Gastroesophageal sphincter (tissue), 4 donors: Measurements from ENCODE around the gene TUBAL3. TPM values are rescaled to one million over a fixed set of nuclear protein-coding genes. Genes with fewer than 3 reads are reported as not detected.

Experiments used
- ATAC-seq: fragments of 150-250 bp; one replicate; pipeline ENCODE4 v1.9.1; 2016; ENCODE audit warnings: mild to moderate bottlenecking, moderate library complexity
- H3K27ac ChIP-seq, 4 donors: fragments of 200-600 bp; sonication (generic) in 3 of 4; 1 replicate in 3 of 4; 2 replicates in 1 of 4; pipeline ENCODE4 v1.5.1; 2016 to 2019
- H3K27me3 ChIP-seq: fragments of 200-600 bp; sonication (generic); one replicate; pipeline ENCODE4 v1.5.1; 2019
- H3K36me3 ChIP-seq, 2 donors: fragments of 200-600 bp; sonication (generic); one replicate each; pipeline ENCODE4 v1.5.1; 2019; ENCODE audit warnings: control low read depth in 1 of 2
- H3K4me1 ChIP-seq, 3 donors: fragments of 200-600 bp; sonication (generic); 1 replicate in 2 of 3; 2 replicates in 1 of 3; pipeline ENCODE4 v1.5.1; 2016 to 2019; ENCODE audit warnings: control low read depth in 2 of 3
- H3K4me3 ChIP-seq, 2 donors: fragments of 200-600 bp; sonication (generic); one replicate each; pipeline ENCODE4 v1.5.1; 2019; ENCODE audit warnings: mild to moderate bottlenecking in 1 of 2, moderate library complexity in 1 of 2
- H3K9me3 ChIP-seq, 3 donors: fragments of 200-600 bp; sonication (generic); one replicate each; pipeline ENCODE4 v1.5.1; 2017 to 2019; ENCODE audit warnings: control low read depth in 2 of 3
- CTCF ChIP-seq, 4 experiments: fragments of 200-600 bp in 2 of 4; fragments of 450-650 bp in 2 of 4; sonication (generic) in 1 of 4; IDR thresholded peaks; one replicate each; pipeline ENCODE4 v1.5.1; 2017 to 2019; ENCODE audit warnings: antibody characterized with exemption in 4 of 4, mild to moderate bottlenecking in 2 of 4, moderate library complexity in 2 of 4
- EP300 ChIP-seq: sonication (generic); formaldehyde crosslinking; IDR thresholded peaks from one replicate; pipeline ENCODE4 v1.6.1; 2017; ENCODE audit warnings: antibody characterized with exemption, mild to moderate bottlenecking
- POLR2A ChIP-seq, 2 donors: fragments of 450-650 bp; IDR thresholded peaks; one replicate each; pipeline ENCODE4 v1.6.1; 2017; ENCODE audit warnings: antibody characterized with exemption in 2 of 2, mild to moderate bottlenecking in 2 of 2, moderate library complexity in 1 of 2
- POLR2AphosphoS5 ChIP-seq: sonication (generic); formaldehyde crosslinking; IDR thresholded peaks from one replicate; pipeline ENCODE4 v1.6.1; 2017; ENCODE audit warnings: antibody characterized with exemption
- WGBS, 2 donors: methylation state at CpG; one replicate each; pipeline ENCODE4 v1.1.5; 2018; ENCODE audit warnings: low coverage in 1 of 2; 5-methylcytosine and 5-hydroxymethylcytosine counted together
- total RNA-seq, 4 donors: library from RNA; depleted of rRNA; stranded (reverse); fragments of >200 nt; gene quantifications; one replicate each; pipeline ENCODE4 v1.1.0, GENCODE V29; 2016

The TUBAL3 gene
- total RNA-seq, 4 donors from 2014 or later = 0.62 to 2.0 TPM; not detected in 2

- Histone ChIP-seq H3K4me1 (peaks cover 0 to 64% (median 4%) of the 10 kb centered on the region in 3 donors), H3K27me3 (no peaks in the 10 kb centered on the region), H3K4me3 (no peak overlapping the region), H3K36me3 (peaks cover 0 to 11% of the 10 kb centered on the region in 2 donors), H3K9me3 (no peaks in the 10 kb centered on the region), H3K27ac (peak overlapping the region; percentile 30 to 66 (median 59))
- TF ChIP-seq EP300 (no peak), POLR2AphosphoS5 (peak; percentile 77), CTCF (IDR thresholded peaks at IDR 0.05) (no peak), POLR2A (IDR thresholded peaks at IDR 0.05) (no peak)
- peak; percentile 34 for ATAC-seq
- 13 to 14% methylated on average over 1 to 2 of the region's 2 CpGs for WGBS, 2 donors
Observed at GRCh38 chr10:5428133-5428532, 23.5 kb upstream of the TUBAL3 start.

GRCh38 chr10:5424751-5425150 is 20.1 kb upstream of the TUBAL3 start:
- Histone ChIP-seq H3K36me3 (no peaks in the 10 kb centered on the region), H3K27ac (peak overlapping the region; percentile 7 to 56 (median 24)), H3K4me1 (peaks cover 0 to 62% (median 4%) of the 10 kb centered on the region in 3 donors), H3K4me3 (no peak overlapping the region), H3K27me3 (no peaks in the 10 kb centered on the region), H3K9me3 (no peaks in the 10 kb centered on the region)
- no peak for TF ChIP-seq POLR2A (IDR thresholded peaks at IDR 0.05)
- no peak for TF ChIP-seq CTCF (IDR thresholded peaks at IDR 0.05)
- no peak for TF ChIP-seq EP300
- no peak for TF ChIP-seq POLR2AphosphoS5
- WGBS, 2 donors = 83 to 89% methylated on average over 3 of the region's 4 CpGs
- ATAC-seq = no peak

DNA sequence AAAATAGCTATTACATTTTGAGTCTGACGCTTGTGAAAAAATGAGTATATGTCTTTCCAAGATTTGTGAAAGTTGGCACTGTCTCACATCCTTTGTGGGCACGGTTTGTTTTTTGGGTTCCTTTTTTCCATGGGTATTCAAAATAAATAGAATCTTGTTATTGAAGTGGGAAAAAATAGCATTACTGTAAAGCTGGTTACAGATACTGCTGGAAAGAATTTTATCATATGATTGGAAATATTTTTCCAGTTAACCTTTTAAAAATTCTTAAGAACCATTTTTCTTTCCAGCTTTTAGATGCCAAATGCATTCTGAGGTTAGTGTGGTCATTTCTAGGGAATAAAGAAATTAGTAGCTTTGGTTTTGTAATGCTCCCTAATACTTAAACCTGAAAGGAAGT is 19.1 kb upstream of the TUBAL3 start:
- no peaks in the 10 kb centered on the region for H3K36me3 ChIP-seq
- WGBS, 2 donors = 25% methylated on average over 2 of the region's 2 CpGs
- H3K9me3 ChIP-seq = peaks cover 0 to 1% (median 0%) of the 10 kb centered on the region in 3 donors
- H3K27ac ChIP-seq = peak overlapping the region in 1 of 4 donors; percentile 43
- TF ChIP-seq EP300 (no peak), POLR2AphosphoS5 (peak; percentile 31)
- H3K27me3 ChIP-seq = no peaks in the 10 kb centered on the region
- ATAC-seq = no peak
- H3K4me3 ChIP-seq = no peak overlapping the region
- H3K4me1 ChIP-seq = peaks cover 0 to 56% (median 4%) of the 10 kb centered on the region in 3 donors

DNA sequence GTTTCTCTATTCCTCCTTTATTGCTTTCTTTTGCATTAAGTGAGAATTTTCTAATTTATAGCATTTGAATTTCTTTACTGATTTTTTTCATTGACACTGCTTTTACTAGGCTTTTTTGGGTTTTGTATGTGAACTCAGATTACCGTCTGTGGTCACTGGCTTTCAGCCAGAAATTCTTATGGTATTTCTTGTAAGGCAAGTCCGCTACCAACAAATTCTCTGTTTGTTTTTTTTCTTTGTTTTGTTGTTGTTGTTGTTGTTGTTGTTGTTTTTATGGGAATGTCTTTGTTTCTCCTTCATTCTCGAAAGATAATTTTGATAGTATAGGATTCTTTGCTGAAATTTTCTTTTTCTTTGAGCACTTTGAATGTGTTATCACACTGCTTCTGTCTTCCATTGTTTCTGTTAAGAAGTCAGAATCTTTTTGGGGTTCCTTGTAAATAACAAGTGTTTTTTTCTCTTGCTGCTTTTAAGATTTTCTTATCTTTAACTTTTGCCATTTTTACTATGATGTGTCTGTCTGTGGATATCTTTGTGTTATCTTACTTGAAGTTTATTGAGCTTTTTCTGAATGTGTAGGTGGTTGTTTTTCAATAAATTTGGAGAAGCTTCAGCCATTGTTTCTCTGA is 15.0 kb upstream of the TUBAL3 start:
- H3K27me3 ChIP-seq = no peaks in the 10 kb centered on the region
- H3K9me3 ChIP-seq = peaks cover 0 to 8% (median 0%) of the 10 kb centered on the region in 3 donors
- no peak for TF ChIP-seq EP300
- no peak for TF ChIP-seq CTCF (IDR thresholded peaks at IDR 0.05)
- TF ChIP-seq POLR2AphosphoS5 = no peak
- TF ChIP-seq POLR2A (IDR thresholded peaks at IDR 0.05) = no peak
- peaks cover 0 to 20% (median 4%) of the 10 kb centered on the region in 3 donors for H3K4me1 ChIP-seq
- no peak overlapping the region for H3K27ac ChIP-seq
- WGBS, 2 donors = 88 to 96% methylated on average over 2 to 3 of the region's 3 CpGs
- H3K4me3 ChIP-seq = no peak overlapping the region
- no peaks in the 10 kb centered on the region for H3K36me3 ChIP-seq
- ATAC-seq = no peak

GRCh38 chr10:5418584-5418983 is 14.0 kb upstream of the TUBAL3 start:
- Histone ChIP-seq H3K27me3 (no peaks in the 10 kb centered on the region), H3K36me3 (no peaks in the 10 kb centered on the region), H3K4me1 (peaks cover 0 to 18% (median 1%) of the 10 kb centered on the region in 3 donors), H3K27ac (no peak overlapping the region), H3K4me3 (no peak overlapping the region), H3K9me3 (peaks cover 0 to 8% (median 0%) of the 10 kb centered on the region in 3 donors)
- TF ChIP-seq POLR2A (IDR thresholded peaks at IDR 0.05) (no peak), EP300 (no peak), CTCF (IDR thresholded peaks at IDR 0.05) (no peak), POLR2AphosphoS5 (no peak)
- ATAC-seq = no peak
